OCI-LY7 (cell line): Measurements from ENCODE around the gene WDR91. TPM values are rescaled to one million over a fixed set of nuclear protein-coding genes. Genes with fewer than 3 reads are reported as not detected.

ENCODE experiments used
- BruUV-seq: library from RNA; stranded (reverse); fragments of 400-500 nt; replicated peaks from 2 replicates; lab custom pipeline; 2021; lab: Mats Ljungman, UMichigan
- CTCF ChIA-PET: fragments of 300-600 bp; sonication (Branson Sonifier 250); formaldehyde crosslinking; loops from one replicate; lab custom pipeline; 2022; ENCODE audit warnings: antibody characterized with exemption; ENCODE audit not compliant: unreplicated experiment; lab: Charles Lee
- POLR2A ChIA-PET: fragments of 300-600 bp; sonication (Branson Sonifier 250); formaldehyde crosslinking; loops from one replicate; lab custom pipeline; 2022; ENCODE audit warnings: antibody characterized with exemption; lab: Charles Lee
- DNase-seq: peaks from one replicate; pipeline ENCODE4 v3.0.0-alpha.2; 2015; ENCODE audit warnings: low spot score
- H2AFZ ChIP-seq: fragments of 200-600 bp; sonication (generic), shearing (Covaris generic); 2 replicates; pipeline ENCODE4 v1.6.1; 2014; ENCODE audit warnings: mild to moderate bottlenecking, antibody characterized with exemption, low read length, moderate library complexity
- H3K27ac ChIP-seq: fragments of 200-600 bp; sonication (generic); 2 replicates; pipeline ENCODE4 v1.5.1; 2014; ENCODE audit warnings: mixed run types, low read depth, mild to moderate bottlenecking, moderate library complexity, low read length, inconsistent platforms; ENCODE audit not compliant: poor library complexity, severe bottlenecking
- H3K36me3 ChIP-seq: fragments of 200-600 bp; sonication (generic); 2 replicates; pipeline ENCODE4 v1.6.1; 2014; ENCODE audit warnings: mild to moderate bottlenecking, antibody characterized with exemption, low read length, moderate library complexity, mixed read lengths; ENCODE audit not compliant: insufficient read depth
- H3K4me1 ChIP-seq: fragments of 200-600 bp; sonication (generic); 2 replicates; pipeline ENCODE4 v1.5.1; 2014; ENCODE audit warnings: mild to moderate bottlenecking, low read length; ENCODE audit not compliant: insufficient read depth, poor library complexity, severe bottlenecking
- H3K4me2 ChIP-seq: fragments of 200-600 bp; sonication (generic); 2 replicates; pipeline ENCODE4 v1.6.1; 2014; ENCODE audit warnings: mild to moderate bottlenecking, low read length
- H3K4me3 ChIP-seq: fragments of 200-600 bp; sonication (generic); 2 replicates; pipeline ENCODE4 v1.5.1; 2014; ENCODE audit warnings: mild to moderate bottlenecking, low read depth, low read length; ENCODE audit not compliant: poor library complexity, severe bottlenecking
- H3K79me2 ChIP-seq: fragments of 200-600 bp; sonication (generic); 2 replicates; pipeline ENCODE4 v1.6.1; 2016; ENCODE audit warnings: low read depth, mild to moderate bottlenecking, low read length, moderate library complexity, mixed read lengths; ENCODE audit not compliant: insufficient read depth
- H3K9me2 ChIP-seq: fragments of 200-600 bp; sonication (generic); 2 replicates; pipeline ENCODE4 v1.6.1; 2016; ENCODE audit warnings: mild to moderate bottlenecking, low read length, mixed read lengths; ENCODE audit not compliant: insufficient read depth
- H3K9me3 ChIP-seq: fragments of 200-600 bp; sonication (generic); 2 replicates; pipeline ENCODE4 v1.6.1; 2014; ENCODE audit warnings: mild to moderate bottlenecking, mixed run types, low read length, mixed read lengths
- H4K20me1 ChIP-seq: fragments of 200-600 bp; sonication (generic); 2 replicates; pipeline ENCODE4 v1.6.1; 2014; ENCODE audit warnings: mild to moderate bottlenecking, antibody characterized with exemption, low read length, moderate library complexity, mixed read lengths; ENCODE audit not compliant: insufficient read depth
- EZH2phosphoT487 ChIP-seq: fragments of 200-600 bp; sonication (generic); IDR thresholded peaks from 2 replicates; pipeline ENCODE4 v1.6.1; 2018; ENCODE audit warnings: low read depth, borderline replicate concordance, mild to moderate bottlenecking, mixed run types, antibody characterized with exemption, low read length, moderate library complexity, mixed read lengths
- intact Hi-C: fragments of 100-400 bp; cut with micrococcal nuclease; formaldehyde crosslinking; loops from one replicate; pipeline ENCODE4 v1.10.0; 2022; ENCODE audit not compliant: unreplicated experiment
- total RNA-seq, 2 experiments: library from RNA; depleted of rRNA in 1 of 2; stranded (reverse); fragments of >200 nt in 1 of 2; shearing (Covaris generic) in 1 of 2; gene quantifications; 2 replicates each; pipeline ENCODE4 v1.2.3, GENCODE V29; 2014 to 2022
- TF ChIP-seq, protein P1 (sequence below): fragments of 200-600 bp; sonication (generic); conservative IDR thresholded peaks from 2 replicates; pipeline ENCODE4 v1.5.1; 2014; ENCODE audit warnings: mild to moderate bottlenecking, antibody characterized with exemption, low read length, moderate library complexity, mixed read lengths

The WDR91 gene
- total RNA-seq, 2 experiments from 2014 or later = 13.6 to 17.1 TPM

DNA sequence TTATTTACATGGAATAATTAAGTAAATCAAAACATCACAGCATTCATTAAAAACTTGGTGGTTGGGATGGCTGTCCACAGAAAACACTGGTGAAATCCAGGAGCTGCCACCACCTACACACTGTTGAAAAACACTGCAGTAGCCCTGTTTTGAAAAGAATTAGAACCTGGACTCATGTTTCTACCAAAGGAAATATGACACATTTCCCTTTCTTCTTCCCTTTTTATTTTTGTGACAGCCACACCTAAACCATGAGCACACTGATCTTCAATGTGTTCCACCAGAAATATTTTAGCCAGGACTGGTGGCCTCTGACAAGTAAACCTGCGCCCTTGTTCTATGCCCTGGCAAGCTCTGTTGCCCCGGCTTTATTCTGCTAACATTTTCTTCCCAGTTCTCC, 60.2 kb downstream of the WDR91 start:
- H3K4me1 ChIP-seq = peaks cover 9% of the 10 kb centered on the region
- H2AFZ ChIP-seq = no peak overlapping the region
- H3K9me3 ChIP-seq = peaks cover 18% of the 10 kb centered on the region; the same call in 1 of the 2 replicates
- H4K20me1 ChIP-seq = no peaks in the 10 kb centered on the region
- H3K27ac ChIP-seq = no peak overlapping the region
- H3K79me2 ChIP-seq = no peaks in the 10 kb centered on the region
- CTCF ChIA-PET = no interaction called here
- DNase-seq = no peak
- intact Hi-C loops = no loop called here
- H3K9me2 ChIP-seq = no peaks in the 10 kb centered on the region
- TF ChIP-seq, protein P1, sequence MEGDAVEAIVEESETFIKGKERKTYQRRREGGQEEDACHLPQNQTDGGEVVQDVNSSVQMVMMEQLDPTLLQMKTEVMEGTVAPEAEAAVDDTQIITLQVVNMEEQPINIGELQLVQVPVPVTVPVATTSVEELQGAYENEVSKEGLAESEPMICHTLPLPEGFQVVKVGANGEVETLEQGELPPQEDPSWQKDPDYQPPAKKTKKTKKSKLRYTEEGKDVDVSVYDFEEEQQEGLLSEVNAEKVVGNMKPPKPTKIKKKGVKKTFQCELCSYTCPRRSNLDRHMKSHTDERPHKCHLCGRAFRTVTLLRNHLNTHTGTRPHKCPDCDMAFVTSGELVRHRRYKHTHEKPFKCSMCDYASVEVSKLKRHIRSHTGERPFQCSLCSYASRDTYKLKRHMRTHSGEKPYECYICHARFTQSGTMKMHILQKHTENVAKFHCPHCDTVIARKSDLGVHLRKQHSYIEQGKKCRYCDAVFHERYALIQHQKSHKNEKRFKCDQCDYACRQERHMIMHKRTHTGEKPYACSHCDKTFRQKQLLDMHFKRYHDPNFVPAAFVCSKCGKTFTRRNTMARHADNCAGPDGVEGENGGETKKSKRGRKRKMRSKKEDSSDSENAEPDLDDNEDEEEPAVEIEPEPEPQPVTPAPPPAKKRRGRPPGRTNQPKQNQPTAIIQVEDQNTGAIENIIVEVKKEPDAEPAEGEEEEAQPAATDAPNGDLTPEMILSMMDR = no peak
- no peak for TF ChIP-seq EZH2phosphoT487
- H3K36me3 ChIP-seq = no peaks in the 10 kb centered on the region
- POLR2A ChIA-PET = interaction anchor here (0.7 kb wide), 1 partner anchor 58 kb away, joined by 3 read pairs; no protein-coding TSS in a partner anchor
- no peak overlapping the region for H3K4me2 ChIP-seq
- H3K4me3 ChIP-seq = no peak overlapping the region
- BruUV-seq = no TSS peak

GRCh38 chr7:135150072-135150782, 61.1 kb downstream of the WDR91 start:
- intact Hi-C loops = no loop called here
- no peaks in the 10 kb centered on the region for H4K20me1 ChIP-seq
- no peak for TF ChIP-seq EZH2phosphoT487
- TF ChIP-seq, protein P1 = no peak
- POLR2A ChIA-PET = interaction anchor here (0.6 kb wide), 1 partner anchor 136 kb away, joined by 4 read pairs; no protein-coding TSS in a partner anchor
- H3K27ac ChIP-seq = no peak overlapping the region
- no peak overlapping the region for H3K4me2 ChIP-seq
- no peak for DNase-seq
- H3K4me1 ChIP-seq = peaks cover 9% of the 10 kb centered on the region
- BruUV-seq = no TSS peak
- H2AFZ ChIP-seq = no peak overlapping the region
- no peaks in the 10 kb centered on the region for H3K79me2 ChIP-seq
- CTCF ChIA-PET = no interaction called here
- H3K9me2 ChIP-seq = no peaks in the 10 kb centered on the region
- H3K9me3 ChIP-seq = peaks cover 9% of the 10 kb centered on the region; the same call in 1 of the 2 replicates
- no peak overlapping the region for H3K4me3 ChIP-seq
- no peaks in the 10 kb centered on the region for H3K36me3 ChIP-seq
